NCI-H146 treated with DMSO at 0.1 percent for 48 hours (cell line): ENCODE results near the gene KRTAP10-4.
A peak's percentile ranks its signal among the peaks of the same experiment; 100 is the strongest.
"Not testable (repeated sequence)": the region's sequence is repeated elsewhere in the genome, so short reads cannot be mapped to it uniquely, and the experiment has no call there.

Experiments used
- DNase-seq: peaks from one replicate; lab custom pipeline; 2025; ENCODE audit not compliant: unreplicated experiment; lab: John Stamatoyannopoulos, UW

The KRTAP10-4 gene

GRCh38 chr21:44556879-44557278 lies 16.6 kb upstream of the KRTAP10-4 start:
- DNase-seq: peak; percentile 57

- no peak for DNase-seq
These were observed 15.8 kb upstream of the KRTAP10-4 start for GRCh38 chr21:44557491-44558328.

- DNase-seq: not testable (repeated sequence)
These were observed 15.2 kb upstream of the KRTAP10-4 start for GRCh38 chr21:44558329-44558675.

GRCh38 chr21:44558695-44559094 lies 14.8 kb upstream of the KRTAP10-4 start, which contains the start of gene KRTAP10-3:
Gene KRTAP10-3 (minus strand): TSS chr21:44558795. CDS start chr21:44558715, 80 bp downstream.
- DNase-seq: no peak

GRCh38 chr21:44564099-44564498 lies 9.4 kb upstream of the KRTAP10-4 start:
- DNase-seq: no peak

GRCh38 chr21:44564886-44565598 lies 8.5 kb upstream of the KRTAP10-4 start:
- no peak for DNase-seq

GRCh38 chr21:44566403-44566802 lies 7.1 kb upstream of the KRTAP10-4 start:
- no peak for DNase-seq

- DNase-seq: no peak
These were observed 5.9 kb upstream of the KRTAP10-4 start for GRCh38 chr21:44567481-44568171.

- DNase-seq: no peak
These were observed 5.3 kb upstream of the KRTAP10-4 start for GRCh38 chr21:44568261-44568660.

GRCh38 chr21:44568667-44569556 lies 4.6 kb upstream of the KRTAP10-4 start:
- no peak for DNase-seq

GRCh38 chr21:44569861-44570517 lies 3.5 kb upstream of the KRTAP10-4 start:
- no peak for DNase-seq

- DNase-seq: no peak
These were observed 2.2 kb upstream of the KRTAP10-4 start for GRCh38 chr21:44571296-44571695.

GRCh38 chr21:44571844-44572782 lies 1.4 kb upstream of the KRTAP10-4 start:
- DNase-seq: no peak

- no peak for DNase-seq
These were observed 458 bp upstream of the KRTAP10-4 start for GRCh38 chr21:44572959-44573583.

- peak; percentile 71 for DNase-seq
These were observed 1.2 kb downstream of the KRTAP10-4 start for GRCh38 chr21:44574457-44575306.

GRCh38 chr21:44575307-44576024 lies 1.9 kb downstream of the KRTAP10-4 start:
- DNase-seq: no peak

- DNase-seq: no peak
These were observed 2.5 kb downstream of the KRTAP10-4 start for GRCh38 chr21:44576025-44576420.
